Mucosa of stomach (tissue), 1 donor: ENCODE measurements around the gene HSPA1B.

Experiments used
- H3K27me3 ChIP-seq: one replicate; pipeline ENCODE4 v1.7.0; 2013; ENCODE audit warnings: mild to moderate bottlenecking, low read length; ENCODE audit not compliant: control insufficient read depth, insufficient read depth
- H3K36me3 ChIP-seq: one replicate; pipeline ENCODE4 v1.7.0; 2013; ENCODE audit warnings: low read length; ENCODE audit not compliant: control insufficient read depth, insufficient read depth
- H3K4me1 ChIP-seq: one replicate; pipeline ENCODE4 v1.7.0; 2013; ENCODE audit warnings: mild to moderate bottlenecking, low read length; ENCODE audit not compliant: control insufficient read depth, insufficient read depth
- H3K4me3 ChIP-seq: one replicate; pipeline ENCODE4 v1.7.0; 2013; ENCODE audit warnings: low read length
- H3K9ac ChIP-seq: one replicate; pipeline ENCODE4 v1.7.0; 2013; ENCODE audit warnings: mild to moderate bottlenecking, low read length, moderate library complexity
- H3K9me3 ChIP-seq: one replicate; pipeline ENCODE4 v1.7.0; 2013; ENCODE audit warnings: mild to moderate bottlenecking, low read length, moderate library complexity; ENCODE audit not compliant: control insufficient read depth
- donor health status: Pancreatic carcinoma.

Gene HSPA1B

DNA sequence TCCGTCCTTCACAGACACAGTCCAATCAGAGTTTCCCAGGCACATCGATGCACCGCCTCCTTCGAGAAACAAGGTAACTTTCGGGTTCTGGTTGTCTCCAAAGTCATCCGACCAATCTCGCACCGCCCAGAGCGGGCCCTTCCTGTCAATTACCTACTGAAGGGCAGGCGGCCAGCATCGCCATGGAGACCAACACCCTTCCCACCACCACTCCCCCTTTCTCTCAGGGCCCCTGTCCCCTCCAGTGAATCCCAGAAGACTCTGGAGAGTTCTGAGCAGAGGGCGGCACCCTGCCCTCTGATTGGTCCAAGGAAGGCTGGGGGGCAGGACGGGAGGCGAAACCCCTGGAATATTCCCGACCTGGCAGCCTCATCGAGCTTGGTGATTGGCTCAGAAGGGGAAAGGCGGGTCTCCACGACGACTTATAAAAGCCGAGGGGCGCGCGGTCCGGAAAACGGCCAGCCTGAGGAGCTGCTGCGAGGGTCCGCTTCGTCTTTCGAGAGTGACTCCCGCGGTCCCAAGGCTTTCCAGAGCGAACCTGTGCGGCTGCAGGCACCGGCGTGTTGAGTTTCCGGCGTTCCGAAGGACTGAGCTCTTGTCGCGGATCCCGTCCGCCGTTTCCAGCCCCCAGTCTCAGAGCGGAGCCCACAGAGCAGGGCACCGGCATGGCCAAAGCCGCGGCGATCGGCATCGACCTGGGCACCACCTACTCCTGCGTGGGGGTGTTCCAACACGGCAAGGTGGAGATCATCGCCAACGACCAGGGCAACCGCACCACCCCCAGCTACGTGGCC, at the start of gene HSPA1B:
HSPA1B (plus strand) TSS at position 453 of the 794 bp plus-strand sequence; CDS start at position 666, 213 bp downstream.
- Histone ChIP-seq H3K36me3 (no peaks in the 10 kb centered on the region), H3K9ac (peak within 1 kb of the TSS; percentile 94), H3K4me1 (peaks cover 44% of the 10 kb centered on the region), H3K4me3 (peak within 1 kb of the TSS; percentile 87), H3K9me3 (no peaks in the 10 kb centered on the region), H3K27me3 (no peaks in the 10 kb centered on the region)

DNA sequence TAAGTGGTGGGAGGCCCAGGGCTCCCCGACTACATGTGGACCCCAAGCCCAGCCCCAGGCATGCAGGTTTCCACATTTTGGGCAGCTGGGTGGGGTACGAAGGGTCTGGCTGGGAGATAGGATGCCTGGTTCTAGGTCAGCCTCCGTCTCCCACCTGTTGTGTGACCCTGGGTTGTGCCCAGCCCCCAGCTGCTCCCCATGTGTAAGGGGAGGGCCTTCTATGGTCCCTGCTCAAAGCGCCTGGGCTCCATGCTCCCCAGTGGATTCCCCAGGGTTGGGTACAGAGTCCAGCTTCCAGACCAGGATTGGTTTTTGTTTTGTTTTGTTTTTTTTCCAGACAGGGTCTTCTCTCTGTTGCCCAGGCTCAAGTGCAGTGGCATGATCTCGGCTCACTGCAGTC, 49.3 kb upstream of the HSPA1B start:
- H3K27me3 ChIP-seq: no peaks in the 10 kb centered on the region
- H3K9me3 ChIP-seq: no peaks in the 10 kb centered on the region
- H3K36me3 ChIP-seq: peaks cover 7% of the 10 kb centered on the region
- H3K4me1 ChIP-seq: peaks cover 33% of the 10 kb centered on the region
- H3K4me3 ChIP-seq: no peak overlapping the region
- H3K9ac ChIP-seq: no peak overlapping the region

DNA sequence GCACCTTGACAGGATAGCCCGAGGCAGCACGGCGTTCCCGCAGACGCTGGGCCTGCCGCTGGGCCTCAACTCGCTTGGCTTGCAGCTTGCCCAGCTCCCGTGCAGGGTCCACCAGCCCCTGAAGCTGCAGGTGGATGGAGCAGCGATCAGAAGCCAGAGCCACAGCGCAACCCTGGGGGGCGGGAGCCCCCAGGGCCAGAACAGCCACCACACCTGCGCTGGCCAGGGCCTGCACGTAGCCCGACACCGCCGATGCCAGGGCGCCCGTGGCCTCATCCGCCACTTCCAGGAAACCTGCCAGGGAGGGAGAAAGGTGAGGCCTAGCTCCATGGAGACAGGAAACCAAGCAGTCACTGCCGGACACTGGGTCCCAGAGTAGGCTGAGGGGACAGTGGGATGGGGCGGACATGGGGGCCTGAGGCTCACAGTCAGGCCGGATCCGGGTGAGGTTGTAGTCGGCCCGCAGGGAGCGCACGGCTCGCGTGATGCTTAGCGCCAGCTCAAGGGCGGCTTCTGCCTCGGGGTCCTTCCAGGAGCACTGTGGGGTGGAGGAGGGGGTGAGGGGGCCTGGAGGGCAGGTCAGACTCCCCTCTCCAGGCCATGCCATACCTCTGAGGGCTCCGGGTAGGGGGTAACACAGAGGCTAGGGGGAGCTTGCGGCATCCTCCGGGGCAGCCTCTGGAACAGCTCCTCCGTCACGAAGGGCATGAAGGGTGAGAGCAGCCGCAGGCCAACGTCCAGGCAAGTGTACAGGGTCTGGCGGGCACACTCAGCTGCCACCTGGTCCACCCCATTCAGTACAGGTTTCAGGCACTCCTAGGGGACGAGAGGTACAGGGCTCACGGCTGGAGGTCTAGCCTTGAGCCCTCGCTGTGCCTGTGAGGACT, 48.3 kb upstream of the HSPA1B start:
- peaks cover 33% of the 10 kb centered on the region for H3K4me1 ChIP-seq
- no peaks in the 10 kb centered on the region for H3K27me3 ChIP-seq
- peaks cover 11% of the 10 kb centered on the region for H3K36me3 ChIP-seq
- H3K9ac ChIP-seq: no peak overlapping the region
- H3K9me3 ChIP-seq: no peaks in the 10 kb centered on the region
- H3K4me3 ChIP-seq: no peak overlapping the region

DNA sequence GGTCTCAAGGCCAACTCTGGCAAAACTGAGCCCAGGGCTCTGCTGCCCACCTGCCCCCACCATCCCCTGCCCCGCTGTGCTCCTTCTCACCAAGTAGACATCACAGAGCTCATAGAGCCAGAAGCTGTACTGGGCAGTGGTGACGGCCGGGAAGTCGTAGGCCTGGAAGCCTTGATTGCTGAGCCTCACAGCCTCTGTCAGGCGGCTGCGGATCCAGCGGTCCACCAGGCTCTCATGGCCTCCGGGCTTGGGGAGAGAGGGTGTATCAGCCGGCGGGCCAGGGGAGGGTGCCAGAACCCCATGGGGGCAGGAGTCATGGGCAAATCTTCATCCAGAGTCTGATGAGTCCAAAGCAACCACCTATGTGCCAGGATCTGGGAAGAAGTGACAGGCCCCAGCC, 47.6 kb upstream of the HSPA1B start:
- H3K27me3 ChIP-seq: no peaks in the 10 kb centered on the region
- peaks cover 32% of the 10 kb centered on the region for H3K4me1 ChIP-seq
- H3K36me3 ChIP-seq: peaks cover 16% of the 10 kb centered on the region
- H3K4me3 ChIP-seq: no peak overlapping the region
- H3K9ac ChIP-seq: no peak overlapping the region
- no peaks in the 10 kb centered on the region for H3K9me3 ChIP-seq

DNA sequence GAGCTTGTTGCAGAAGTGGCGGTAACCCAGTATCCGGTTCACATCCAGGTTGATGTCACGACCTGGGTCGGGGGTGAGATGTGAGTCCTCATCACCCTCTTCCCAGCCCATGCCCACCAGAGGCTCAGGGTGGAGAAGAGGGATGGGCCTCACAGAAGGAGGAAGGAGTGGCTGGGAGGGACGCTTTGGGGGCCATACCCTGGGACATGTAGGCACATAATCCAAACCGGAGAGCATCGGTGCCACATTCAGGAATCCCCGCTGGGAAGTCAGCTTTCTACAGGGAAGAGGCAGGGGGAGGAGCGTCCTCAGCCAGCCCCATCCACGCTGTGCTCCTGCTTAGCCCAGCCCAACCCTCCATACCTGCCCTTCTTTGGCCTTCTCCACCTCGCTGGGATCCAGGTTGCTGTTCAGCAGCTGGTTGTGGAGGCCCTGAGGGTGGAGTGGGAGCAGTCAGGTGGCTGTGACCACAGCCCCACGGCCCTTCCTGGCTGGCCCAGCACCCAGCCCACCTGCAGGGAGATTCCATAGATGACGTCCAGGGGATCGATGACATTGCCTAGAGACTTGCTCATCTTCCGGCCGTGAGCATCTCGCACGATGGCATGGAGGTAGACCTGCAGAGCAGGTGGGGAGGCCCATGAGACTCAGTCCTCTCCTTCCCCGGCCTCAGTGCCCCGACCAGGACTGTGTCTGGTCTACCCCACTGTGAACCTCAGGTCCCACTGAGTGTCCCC, 46.9 kb upstream of the HSPA1B start:
- no peaks in the 10 kb centered on the region for H3K9me3 ChIP-seq
- peaks cover 22% of the 10 kb centered on the region for H3K36me3 ChIP-seq
- no peaks in the 10 kb centered on the region for H3K27me3 ChIP-seq
- no peak overlapping the region for H3K9ac ChIP-seq
- no peak overlapping the region for H3K4me3 ChIP-seq
- peaks cover 24% of the 10 kb centered on the region for H3K4me1 ChIP-seq

DNA sequence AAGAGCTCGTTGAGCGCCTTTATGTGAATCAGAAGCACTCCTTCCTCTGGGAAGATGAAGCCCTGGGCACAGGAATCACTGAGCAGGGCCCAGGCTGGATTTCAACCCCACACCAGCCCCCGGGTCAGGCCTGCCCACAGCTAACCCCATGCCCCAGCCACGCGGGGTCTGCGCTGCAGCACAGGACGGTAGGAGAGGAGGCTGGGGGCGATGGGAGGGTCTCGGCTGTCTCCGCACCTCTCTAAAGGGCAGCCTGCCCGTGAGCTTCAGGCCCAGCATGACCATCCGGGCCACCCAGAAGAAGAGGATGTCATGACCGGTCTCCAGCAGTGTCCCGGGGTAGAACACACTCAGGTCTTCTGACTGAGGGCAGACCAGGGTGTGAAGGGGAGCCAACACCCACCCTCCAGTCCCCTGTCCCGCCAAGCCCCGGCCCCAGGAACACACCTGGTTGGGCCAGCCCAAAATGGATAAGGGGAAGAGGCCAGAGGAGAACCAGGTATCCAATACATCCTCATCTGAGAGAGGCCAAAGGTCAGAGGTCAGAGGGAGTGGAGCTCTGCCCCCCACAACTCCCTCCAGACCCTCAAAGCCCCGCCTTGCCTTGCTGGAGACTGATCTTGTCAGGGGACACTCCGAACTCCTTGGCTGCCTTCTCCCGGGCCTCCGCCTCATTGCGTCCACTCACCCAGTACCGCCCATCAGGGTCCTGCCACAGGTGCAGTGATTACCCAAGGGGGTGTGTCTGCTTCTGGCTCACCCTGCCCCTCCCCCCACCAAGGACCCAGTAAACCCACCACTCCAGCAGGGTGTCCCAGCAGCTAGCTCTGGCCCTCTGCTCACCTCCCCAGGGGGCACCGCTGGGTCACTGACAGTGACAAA, 46.1 kb upstream of the HSPA1B start:
- no peak overlapping the region for H3K9ac ChIP-seq
- peaks cover 22% of the 10 kb centered on the region for H3K36me3 ChIP-seq
- H3K9me3 ChIP-seq: no peaks in the 10 kb centered on the region
- H3K4me1 ChIP-seq: peaks cover 16% of the 10 kb centered on the region
- no peaks in the 10 kb centered on the region for H3K27me3 ChIP-seq
- H3K4me3 ChIP-seq: no peak overlapping the region

DNA sequence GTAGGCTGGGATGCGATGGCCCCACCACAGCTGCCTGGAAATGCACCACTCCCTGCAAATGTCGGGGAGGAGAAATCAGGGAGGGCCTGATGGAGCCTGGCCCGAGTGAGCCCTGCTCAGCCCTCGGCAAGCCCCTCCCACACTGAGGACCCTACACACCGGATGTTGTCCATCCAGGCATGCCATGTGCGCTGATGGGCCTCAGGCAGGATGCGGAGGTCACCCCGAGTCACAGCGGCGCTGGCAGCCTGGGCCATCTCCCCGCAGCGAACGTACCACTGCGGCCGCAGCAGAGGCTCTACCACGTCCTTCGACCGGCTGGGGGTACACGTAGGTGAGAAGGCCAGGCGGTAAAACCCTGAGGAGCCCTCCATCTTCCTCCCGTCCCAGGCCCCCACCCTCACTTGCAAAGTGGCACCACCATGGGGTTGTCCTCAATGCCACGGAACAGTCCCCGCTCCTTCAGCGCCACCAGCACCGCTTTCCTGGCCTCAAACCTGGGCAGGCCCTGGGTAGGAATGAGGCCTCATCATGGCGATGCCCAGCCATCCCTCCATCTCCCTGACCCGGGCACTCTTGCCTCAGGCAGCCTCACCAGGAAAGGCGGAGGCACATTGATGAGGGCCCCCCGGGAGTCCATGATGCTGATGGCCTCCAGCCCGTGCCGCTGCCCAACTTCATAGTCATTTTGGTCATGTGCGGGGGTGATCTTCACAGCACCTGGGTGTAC, 45.2 kb upstream of the HSPA1B start:
- Histone ChIP-seq H3K36me3 (peaks cover 22% of the 10 kb centered on the region), H3K9me3 (no peaks in the 10 kb centered on the region), H3K27me3 (no peaks in the 10 kb centered on the region), H3K4me1 (peaks cover 8% of the 10 kb centered on the region), H3K9ac (no peak overlapping the region), H3K4me3 (no peak overlapping the region)

DNA sequence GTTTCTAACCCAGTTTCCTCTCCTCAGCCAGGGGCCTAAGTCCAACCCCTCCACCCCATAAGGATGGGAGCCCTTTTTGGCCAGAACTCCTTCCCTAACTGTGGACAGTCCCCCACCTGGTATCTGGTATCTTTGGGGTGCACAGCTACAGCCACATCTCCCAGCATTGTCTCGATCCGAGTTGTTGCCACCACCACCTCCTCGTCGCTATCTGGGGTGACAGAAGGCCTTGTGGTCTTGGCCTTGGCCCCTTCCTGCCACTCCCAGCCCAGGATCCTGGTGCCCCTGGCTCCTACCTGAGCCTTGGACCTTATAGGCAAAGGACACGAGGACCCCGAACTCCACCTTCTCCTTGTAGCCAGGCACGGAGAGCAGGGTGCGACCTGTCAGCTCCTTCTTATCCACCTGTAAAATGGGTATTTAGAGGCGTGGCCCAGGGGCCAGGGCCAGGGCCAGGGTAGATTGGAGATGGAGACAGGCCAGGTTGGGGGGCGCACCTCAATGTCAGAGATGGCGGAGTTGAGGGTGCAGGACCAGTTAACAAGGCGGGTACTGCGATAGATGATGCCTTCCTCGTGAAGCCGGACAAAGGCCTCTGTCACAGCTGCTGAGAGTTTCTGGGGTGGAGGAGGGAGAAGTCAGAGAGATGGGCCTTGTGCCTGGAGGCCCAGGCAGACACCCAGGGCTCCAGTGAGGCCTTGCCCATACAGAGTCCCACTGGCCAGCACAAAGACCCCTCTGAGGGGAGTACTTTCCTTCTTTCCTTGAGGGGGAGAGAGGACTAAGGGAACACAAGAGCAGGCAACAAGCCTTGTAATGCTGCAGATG, 43.2 kb upstream of the HSPA1B start:
- Histone ChIP-seq H3K27me3 (no peaks in the 10 kb centered on the region), H3K9ac (no peak overlapping the region), H3K4me1 (no peaks in the 10 kb centered on the region), H3K9me3 (no peaks in the 10 kb centered on the region), H3K4me3 (no peak overlapping the region), H3K36me3 (peaks cover 22% of the 10 kb centered on the region)

DNA sequence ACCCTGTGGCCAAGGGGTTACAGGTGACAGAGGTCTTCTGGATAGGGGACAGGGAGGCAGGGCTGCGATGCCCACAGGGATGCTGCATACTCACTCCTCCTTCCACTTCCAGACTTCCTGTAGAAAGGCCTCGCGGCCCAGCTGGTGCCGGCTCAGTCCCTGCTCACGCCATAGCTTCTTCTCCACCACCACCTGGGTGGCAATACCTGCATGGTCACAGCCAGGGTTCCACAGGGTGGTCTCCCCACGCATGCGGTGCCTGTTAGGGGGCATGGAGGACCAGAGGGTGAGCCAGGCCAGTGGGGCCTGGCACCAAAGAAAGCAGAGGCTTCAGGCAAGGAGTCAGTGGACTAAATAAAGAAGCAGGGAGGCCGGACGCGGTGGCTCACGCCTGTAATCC, 42.1 kb upstream of the HSPA1B start:
- H3K9me3 ChIP-seq: no peaks in the 10 kb centered on the region
- H3K4me1 ChIP-seq: no peaks in the 10 kb centered on the region
- H3K9ac ChIP-seq: no peak overlapping the region
- no peaks in the 10 kb centered on the region for H3K27me3 ChIP-seq
- no peak overlapping the region for H3K4me3 ChIP-seq
- peaks cover 16% of the 10 kb centered on the region for H3K36me3 ChIP-seq

DNA sequence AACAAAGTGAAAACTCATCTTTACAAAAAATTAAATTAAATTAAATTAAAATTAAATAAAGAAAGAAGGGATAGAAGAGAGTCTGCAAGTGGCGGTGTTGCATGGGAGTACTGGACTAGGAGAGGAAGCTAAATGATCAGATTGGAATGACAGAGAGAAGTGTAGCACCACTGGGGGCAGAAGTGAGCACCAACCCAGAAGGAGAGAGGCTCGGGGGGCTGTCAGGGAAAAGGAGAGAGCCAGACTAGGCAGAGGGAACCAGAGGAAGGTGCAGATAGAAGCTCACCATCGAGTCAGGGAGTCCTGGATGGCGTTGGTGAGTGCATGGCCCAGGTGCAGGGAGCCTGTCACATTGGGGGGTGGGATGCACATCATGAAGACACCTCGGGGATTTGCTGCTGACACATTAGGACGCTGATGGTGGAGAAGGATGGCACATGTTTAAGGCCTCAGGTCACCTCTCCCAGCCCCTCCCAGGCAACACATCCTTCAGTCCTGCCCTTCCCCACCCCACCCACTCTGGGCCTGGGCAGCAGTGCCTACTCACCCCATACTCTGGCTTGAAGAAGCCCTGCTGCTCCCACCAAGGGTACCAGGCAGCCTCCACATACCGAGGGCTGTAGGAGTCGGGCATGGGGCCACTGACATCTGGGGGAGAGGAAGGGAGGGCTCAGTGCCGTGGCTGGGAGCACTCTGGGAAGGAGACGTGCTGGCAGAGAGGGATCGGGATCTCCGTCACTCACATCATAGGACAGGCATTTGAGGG, 36.0 kb upstream of the HSPA1B start:
- H3K9me3 ChIP-seq: no peaks in the 10 kb centered on the region
- H3K4me1 ChIP-seq: peaks cover 9% of the 10 kb centered on the region
- no peaks in the 10 kb centered on the region for H3K27me3 ChIP-seq
- H3K4me3 ChIP-seq: no peak overlapping the region
- no peaks in the 10 kb centered on the region for H3K36me3 ChIP-seq
- no peak overlapping the region for H3K9ac ChIP-seq
